ENCODE data around the gene NTSR2.

DNA sequence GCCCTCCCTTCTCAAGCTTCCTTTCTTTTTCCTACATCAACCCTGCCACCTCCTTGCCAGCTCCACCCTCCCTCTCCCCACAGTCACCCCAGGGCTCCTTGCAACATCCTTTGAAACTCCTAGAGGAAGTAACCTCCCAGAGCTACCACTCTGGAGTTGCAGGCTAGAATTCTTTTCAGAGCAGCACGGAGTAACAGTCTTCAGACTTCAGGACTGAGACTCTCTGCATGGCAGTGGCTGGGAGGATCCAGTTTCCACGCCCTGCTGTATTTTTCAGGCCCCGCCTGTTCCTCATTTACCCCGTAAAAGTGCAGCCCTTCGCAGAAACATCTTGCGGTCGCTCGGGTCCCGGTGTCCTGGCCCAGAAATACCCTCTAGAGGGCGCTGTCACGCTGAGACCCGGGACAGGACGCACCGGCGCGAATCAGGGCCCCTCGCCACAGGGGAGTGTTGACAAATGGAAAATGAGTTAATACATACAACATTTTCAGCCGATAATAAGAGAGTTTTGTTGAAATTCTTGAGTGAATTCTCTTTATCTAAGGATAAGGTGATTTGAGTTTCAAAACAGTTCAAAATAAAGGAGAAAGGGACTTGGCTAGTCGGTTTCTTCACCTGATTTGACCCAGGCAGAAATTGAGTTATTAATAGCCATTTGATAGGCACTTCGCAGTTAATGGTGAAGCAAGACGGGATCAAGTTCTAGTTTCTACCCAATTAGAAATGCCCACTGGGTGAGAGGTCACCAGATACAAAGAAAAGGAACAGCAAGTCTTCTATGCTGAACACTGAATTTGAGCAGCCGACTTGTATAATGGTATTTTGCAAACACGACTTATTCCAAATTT is 18.5 kb upstream of the NTSR2 start:
- TF ChIP-seq, protein P1, sequence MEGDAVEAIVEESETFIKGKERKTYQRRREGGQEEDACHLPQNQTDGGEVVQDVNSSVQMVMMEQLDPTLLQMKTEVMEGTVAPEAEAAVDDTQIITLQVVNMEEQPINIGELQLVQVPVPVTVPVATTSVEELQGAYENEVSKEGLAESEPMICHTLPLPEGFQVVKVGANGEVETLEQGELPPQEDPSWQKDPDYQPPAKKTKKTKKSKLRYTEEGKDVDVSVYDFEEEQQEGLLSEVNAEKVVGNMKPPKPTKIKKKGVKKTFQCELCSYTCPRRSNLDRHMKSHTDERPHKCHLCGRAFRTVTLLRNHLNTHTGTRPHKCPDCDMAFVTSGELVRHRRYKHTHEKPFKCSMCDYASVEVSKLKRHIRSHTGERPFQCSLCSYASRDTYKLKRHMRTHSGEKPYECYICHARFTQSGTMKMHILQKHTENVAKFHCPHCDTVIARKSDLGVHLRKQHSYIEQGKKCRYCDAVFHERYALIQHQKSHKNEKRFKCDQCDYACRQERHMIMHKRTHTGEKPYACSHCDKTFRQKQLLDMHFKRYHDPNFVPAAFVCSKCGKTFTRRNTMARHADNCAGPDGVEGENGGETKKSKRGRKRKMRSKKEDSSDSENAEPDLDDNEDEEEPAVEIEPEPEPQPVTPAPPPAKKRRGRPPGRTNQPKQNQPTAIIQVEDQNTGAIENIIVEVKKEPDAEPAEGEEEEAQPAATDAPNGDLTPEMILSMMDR (IDR thresholded peaks at IDR 0.05): peak; percentile 62 to 89 (median 79)
- TF ChIP-seq POLR2A (IDR thresholded peaks at IDR 0.05): no peak
